ENCODE data around the gene P4HTM.

Gene P4HTM, protein sequence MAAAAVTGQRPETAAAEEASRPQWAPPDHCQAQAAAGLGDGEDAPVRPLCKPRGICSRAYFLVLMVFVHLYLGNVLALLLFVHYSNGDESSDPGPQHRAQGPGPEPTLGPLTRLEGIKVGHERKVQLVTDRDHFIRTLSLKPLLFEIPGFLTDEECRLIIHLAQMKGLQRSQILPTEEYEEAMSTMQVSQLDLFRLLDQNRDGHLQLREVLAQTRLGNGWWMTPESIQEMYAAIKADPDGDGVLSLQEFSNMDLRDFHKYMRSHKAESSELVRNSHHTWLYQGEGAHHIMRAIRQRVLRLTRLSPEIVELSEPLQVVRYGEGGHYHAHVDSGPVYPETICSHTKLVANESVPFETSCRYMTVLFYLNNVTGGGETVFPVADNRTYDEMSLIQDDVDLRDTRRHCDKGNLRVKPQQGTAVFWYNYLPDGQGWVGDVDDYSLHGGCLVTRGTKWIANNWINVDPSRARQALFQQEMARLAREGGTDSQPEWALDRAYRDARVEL

DNA sequence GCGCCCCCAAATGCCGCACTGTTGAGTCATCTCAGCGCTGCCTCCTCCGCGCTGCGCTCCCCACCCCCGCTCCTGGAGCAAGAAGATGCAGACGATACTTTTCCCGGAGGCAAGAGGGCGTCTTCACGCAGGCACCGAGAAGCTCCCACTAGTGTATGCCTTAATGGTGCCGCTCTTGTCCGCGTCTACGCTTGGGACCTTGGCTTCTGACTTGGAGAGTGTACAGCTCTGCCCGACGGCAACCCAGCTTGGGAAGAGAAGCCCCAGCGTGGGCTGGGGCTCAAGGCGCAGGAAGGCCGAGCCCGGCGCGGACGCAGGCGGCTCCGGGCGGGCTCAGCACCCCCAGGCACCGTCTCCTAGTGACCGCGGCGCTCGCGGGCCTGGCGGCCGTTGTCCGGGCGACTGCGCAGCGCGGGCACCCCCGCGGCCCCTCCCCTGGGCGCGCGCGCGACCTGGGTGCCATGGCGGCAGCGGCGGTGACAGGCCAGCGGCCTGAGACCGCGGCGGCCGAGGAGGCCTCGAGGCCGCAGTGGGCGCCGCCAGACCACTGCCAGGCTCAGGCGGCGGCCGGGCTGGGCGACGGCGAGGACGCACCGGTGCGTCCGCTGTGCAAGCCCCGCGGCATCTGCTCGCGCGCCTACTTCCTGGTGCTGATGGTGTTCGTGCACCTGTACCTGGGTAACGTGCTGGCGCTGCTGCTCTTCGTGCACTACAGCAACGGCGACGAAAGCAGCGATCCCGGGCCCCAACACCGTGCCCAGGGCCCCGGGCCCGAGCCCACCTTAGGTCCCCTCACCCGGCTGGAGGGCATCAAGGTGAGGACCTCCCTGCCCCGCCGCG, at the start of gene P4HTM:
P4HTM (plus strand) TSS at position 446 of the 840 bp plus-strand sequence; CDS start at position 462, 16 bp downstream.
- peak; percentile 61 for DNase-seq

DNA sequence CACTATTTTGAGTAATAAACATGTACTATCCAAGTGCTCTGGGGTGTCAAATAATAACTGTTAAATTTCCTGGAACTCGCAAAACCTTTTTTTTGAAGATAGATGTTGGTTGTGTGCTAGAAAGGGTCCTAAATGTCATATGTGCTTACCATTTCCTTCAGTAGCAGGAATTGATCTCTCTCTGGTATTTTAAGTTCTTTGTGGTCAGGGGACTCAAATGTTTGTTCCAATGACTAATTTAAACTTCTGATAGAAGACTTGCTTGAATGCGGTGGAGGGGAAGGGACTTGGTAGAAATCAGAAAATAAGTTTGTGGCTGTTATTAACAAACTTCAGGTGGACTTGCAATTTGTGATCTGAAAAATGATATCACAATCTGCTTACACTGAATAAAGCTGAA, 44.6 kb upstream of the P4HTM start:
- DNase-seq: no peak

DNA sequence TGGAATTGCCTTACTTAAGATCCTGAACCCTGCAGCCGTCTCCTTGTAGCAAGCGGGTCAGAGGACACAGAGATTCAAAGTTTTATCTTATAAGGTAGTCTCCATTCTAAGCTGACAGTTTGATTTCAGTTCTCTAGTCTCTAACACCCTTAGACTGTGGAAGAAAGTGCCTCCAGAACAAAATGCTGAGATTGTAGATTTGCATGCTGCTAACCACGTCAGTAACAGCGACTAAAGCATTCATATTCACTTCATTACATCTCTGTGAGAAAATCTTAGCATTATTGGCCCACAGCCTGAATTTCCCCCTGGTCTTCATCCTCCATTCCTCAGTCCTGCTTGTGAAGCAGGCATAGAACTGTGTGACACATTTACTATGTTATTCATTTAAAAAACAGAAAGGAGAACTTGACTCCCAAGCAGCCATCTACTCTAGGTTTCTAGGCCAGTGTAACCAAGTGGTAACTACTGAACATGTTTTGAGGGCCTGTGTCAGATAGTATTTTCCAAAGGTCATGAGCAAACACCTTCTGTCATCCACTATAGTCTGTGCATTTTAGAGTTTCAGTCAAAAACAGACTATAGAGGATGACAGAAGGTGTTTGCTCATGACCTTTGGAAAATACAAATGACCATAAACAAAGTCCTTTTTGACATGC, 44.0 kb upstream of the P4HTM start:
- no peak for DNase-seq

DNA sequence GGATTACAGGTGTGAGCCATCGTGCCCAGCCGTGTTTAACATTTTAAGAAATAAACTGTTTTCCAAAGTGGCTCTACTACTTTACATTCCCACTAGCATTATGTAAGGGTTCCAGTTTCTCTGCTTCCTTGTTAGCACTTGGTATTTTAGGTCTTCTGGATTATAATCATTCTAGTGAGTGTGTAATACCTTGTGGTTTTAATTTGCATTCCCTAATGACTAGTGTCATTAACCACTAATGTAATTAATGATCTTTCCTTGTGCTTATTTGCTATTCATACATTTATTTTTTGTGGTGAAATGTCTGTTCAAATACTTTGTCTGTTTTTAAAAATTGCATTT, 40.7 kb upstream of the P4HTM start:
- no peak for DNase-seq

DNA sequence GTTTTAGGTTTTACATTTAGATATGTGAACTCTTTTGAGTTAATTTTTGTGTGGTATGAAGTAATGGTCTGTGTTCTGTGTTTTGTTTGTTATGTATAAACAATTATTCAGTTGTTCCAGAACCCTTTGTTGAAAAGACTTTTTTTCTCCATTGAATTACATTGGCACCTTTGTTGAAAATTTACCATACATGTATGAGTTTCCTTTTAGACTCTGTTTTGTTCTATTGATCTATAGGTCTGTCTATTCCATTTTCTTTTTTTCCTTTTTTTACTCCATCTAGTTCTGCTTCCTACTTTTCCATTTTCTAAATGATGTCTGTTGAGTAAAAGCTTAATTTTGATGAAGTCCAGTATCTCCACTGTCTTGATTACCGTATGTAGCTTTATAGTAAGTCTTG, 40.0 kb upstream of the P4HTM start:
- no peak for DNase-seq

DNA sequence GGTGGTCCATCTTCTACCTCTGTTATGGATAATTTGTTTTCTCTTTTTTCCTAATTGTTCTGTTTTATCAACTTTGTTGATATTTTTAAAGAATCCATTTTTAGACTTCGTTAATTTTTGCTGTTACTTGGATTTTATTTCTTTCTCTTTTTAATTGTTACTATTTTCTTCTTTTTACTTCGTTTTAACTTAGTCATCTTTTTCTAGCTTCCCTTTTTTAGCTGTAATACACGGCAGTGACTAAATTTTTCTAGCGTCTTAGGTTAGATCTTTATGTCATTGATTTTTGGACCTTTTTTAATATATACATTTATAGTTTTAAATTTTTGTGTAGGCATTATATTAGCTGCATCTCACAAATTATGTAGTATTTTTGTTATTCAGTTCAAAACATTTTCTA, 38.3 kb upstream of the P4HTM start:
- no peak for DNase-seq

DNA sequence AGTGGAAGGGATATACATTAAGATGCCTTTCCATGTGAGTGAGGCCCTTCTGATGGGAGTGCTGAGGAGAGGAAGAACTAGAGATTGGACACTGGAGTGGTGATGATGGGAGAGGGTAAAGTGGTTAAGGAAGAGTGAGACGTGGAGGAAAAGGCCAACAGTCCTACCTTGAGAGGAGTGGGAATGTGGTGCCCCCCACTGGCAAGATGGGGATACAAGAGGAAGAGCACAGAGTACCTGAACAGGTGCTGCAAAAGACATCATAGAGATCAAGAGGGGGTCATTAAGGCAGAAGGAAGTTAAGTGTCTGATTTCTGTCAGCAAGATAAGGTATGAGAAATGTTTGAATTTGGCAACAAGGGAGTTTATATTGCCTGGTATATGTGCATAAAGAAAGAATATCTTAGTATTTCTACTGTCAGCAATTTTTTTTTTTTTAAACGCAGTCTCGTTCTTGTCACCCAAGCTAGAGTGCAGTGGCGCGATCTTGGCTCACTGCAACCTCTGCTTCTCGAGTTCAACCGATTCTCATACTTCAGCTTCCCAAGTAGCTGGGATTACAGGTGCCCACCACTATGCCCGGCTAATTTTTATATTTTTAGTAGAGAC, 37.4 kb upstream of the P4HTM start:
- no peak for DNase-seq

DNA sequence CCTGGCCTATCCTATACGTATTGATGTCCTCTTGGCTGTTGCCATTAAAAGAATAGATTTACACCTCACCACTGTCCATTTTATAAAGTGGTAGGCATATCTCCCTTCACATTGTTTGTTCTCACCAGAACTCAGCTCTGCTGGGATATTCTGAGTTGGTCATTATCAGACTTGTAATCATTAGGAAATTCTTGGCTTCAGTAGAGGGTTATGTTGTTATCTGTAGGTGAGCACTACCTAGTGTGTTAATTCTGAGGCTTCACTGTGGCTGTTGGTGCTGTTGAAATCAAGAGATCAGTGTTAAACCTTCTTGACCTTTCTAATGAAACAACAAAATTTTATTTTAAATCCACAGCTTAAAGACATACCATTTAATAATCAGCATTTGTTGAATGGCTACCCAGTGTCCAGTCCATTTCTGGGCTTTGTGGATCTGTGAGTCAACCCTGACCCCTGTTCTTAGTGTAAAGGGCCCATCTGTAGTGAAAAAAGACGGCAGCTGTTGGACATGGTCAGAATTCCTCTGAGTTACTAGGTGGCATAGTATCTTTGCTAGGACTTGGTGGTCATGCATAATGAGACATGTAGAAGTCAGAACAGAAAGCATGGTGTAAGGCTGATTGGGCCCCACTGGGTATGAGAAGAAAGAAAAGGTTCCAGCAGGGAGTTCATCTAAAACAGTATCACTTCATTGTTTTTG, 32.9 kb upstream of the P4HTM start:
- DNase-seq: no peak

DNA sequence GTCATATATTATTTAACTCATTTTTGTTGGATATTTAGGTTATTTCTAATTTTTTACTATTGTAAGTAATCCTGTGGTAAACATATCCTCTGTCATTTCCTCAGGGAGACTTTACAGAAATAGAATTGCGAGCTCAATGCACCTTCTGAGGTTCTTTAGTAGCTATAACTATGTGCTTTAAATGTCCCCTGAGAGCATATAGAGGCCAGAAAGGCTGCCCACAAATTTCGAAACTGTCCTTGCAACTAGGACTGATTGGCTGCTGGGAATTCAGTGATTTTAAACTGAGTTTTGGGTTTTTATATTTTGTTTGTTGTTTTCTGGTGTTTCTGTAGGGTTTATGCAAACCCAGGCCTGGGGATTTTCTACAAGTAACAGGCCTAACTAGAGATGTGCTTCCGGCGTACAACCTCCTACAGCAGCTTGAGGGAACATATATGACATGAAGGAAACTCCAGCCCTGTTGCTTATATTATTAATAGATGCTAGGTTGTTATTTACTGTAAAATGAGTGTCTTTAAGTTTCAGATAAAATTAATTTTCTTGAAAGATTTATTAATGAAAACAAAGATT, 29.1 kb upstream of the P4HTM start:
- DNase-seq: no peak

DNA sequence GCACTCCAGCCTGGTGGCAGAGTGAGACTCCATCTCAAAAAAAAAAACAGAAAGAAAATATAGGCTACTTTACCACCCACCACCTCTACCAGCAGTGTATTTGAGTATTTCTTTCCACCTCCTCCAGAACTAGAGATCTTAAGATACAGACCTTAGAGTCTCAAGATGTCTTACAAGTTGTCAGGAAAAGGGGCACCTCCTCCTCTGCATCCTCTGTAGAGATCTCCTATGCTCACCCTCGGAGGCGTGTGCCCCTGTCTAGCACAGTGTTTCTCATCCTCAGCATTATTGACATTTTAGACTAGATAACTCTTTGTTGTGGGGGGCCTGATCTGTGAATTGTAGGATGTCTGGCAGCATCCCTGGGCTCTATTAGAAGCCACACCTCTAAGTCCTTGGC, 27.7 kb upstream of the P4HTM start:
- no peak for DNase-seq

DNA sequence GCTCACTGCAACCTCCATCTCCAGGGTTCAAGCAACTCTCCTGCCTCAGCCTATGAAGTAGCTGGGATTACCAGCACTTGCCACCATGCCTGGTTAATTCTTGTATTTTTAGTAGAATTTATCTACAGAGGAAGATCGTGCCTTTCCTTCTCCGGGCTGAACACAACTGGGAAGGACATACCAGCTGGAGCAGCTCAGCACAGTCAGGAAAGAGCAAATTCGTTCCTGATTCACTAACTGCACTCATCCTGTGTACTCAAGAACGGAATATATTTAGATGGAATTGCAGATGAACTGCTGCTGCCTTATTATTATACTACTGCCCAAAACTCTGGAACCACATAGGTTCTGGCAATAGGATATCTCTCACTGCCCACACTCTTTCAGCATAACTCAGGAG, 27.1 kb upstream of the P4HTM start:
- DNase-seq: no peak

DNA sequence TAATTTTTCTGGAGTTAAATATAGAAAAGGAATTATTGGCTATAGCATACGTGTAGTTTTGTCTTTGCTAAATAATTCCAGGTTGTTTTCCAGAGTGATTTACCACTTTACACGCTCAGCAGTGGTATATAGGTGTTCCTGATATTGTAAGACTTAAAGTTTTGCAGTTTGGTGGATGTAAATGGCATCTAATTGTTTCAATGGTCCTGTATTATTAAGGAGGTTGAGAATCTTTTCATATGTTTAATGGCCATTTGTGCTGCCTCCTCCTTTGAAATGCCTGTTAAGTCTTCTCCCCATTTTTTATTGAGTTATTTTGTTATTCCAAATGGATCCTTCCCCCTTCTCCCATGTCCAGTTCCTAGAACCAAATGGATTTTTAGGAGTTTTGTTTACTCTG, 26.4 kb upstream of the P4HTM start:
- DNase-seq: no peak

DNA sequence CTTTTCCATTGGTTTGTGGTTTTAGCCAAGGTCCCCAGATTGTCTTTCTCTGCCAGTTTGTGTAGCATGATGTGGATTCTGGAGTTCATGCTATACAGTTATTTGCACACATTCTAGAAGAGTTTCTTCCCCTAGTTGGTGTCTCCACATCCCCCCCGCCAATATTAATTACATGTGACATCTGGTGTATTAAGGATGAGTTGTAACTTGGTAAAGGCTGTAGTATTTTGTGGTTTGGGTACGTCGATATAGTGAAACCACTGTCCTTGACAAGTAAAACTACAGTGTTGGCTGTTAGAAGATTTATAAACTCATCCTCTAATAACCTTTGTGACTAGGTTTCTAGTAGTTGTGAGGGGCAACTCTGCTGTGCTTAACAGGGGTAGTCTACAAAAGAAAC, 23.7 kb upstream of the P4HTM start:
- DNase-seq: no peak

DNA sequence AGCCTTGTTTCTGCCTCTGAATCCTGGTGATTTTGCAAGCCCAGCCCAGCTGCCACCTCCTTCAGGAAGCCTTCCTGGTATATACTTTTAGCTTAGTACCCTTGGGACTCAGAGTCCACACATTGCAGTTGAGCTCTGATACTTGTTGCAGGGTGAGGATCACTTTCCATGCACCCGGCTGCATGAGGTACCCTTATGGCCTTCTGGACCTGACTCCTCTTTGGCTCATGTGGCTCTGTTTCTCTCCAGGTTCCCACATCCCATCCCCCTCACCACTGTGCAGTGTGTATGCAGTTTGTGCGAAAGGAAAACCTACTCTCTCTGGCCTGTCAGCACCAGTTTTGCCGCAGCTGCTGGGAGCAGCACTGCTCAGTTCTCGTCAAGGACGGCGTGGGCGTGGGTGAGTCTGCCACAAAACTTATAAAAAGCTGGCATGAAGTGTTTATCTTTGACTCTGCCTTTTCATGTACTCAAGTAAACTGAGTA, 23.1 kb upstream of the P4HTM start:
- no peak for DNase-seq

DNA sequence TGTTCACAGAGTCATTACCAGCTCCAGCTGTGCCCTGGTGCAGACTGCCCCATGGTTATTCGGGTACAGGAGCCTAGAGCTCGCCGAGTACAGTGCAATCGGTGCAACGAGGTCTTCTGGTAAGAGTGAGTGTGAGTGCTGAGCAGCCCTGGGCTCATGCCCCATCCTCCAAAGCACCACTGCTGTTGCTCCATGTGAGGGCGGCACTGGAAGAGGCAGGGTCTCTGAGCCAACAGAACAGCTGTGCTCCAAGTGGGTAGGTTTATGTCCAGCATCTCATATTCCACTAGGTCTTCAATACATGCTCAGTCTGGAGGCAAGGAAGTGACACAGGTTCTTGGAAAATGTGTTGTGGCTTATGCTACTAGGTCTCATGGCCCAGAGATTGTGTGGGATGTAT, 19.5 kb upstream of the P4HTM start:
- no peak for DNase-seq

DNA sequence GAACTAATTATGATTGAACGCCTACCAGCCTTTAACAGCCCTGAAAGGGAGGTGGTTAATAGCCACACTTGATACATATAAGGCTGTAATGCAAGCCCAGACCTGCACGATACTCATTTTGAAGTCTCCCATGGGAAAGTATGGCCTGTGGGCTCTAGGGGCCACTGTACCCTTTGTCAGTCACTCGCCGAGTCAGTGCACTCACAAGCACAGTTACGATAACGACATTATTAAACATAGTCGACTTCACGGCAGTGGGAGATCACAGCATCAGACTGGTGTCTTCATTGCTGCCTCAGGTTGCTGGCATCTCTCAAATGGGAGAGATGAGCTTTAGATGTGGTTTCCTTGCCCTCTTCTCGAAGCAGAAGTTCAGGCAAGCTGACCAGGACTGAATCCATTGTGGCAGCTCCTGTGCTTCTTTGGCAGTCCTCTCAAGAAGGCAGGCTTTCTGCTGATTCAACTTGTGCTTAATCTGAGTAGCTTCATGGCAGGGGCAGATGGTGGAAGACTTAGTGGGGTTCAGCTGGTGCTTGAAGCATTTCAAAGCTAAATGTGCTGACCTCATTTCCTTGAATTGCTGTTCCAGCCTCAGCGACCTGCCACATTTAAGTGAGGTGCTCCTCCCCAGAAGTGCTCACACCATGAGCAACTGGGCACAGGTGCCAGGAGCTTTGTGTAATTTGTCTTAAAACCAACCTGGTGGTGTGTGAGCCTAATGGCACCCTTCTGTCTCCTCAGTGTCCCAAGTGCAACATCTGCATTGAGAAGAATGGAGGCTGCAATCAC, 15.8 kb upstream of the P4HTM start:
- no peak for DNase-seq

DNA sequence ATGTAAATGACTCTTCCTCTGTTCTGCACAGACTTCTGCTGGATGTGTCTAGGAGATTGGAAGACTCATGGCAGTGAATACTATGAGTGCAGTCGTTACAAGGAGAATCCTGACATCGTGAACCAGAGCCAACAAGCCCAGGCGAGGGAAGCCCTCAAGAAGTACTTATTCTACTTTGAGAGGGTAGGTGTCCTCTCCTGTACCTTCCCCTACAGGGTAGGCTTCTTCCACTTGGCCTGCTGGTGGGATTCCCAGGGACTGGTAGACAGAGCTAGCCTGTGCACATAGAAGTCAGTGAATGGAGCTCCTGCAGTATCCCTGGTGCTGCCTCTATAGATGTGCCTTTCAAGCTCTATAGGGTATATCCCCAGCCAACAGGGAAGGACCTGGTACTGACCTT, 10.6 kb upstream of the P4HTM start:
- DNase-seq: no peak

DNA sequence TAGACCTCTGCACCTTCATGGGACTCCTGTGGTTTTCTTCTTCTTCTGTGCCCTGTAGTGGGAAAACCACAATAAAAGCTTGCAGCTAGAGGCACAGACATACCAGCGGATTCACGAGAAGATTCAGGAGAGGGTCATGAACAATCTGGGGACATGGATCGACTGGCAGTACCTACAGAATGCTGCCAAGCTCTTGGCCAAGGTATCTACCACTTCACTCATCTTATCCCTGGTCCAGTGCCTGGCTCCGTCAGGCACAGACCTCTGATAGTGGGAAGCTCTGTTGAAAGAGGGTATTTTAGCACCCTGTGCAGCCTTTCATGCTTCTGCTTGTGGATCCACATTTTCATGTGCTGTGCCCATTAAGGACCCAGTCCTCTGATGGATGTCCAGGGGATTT, 9.7 kb upstream of the P4HTM start:
- DNase-seq: no peak

DNA sequence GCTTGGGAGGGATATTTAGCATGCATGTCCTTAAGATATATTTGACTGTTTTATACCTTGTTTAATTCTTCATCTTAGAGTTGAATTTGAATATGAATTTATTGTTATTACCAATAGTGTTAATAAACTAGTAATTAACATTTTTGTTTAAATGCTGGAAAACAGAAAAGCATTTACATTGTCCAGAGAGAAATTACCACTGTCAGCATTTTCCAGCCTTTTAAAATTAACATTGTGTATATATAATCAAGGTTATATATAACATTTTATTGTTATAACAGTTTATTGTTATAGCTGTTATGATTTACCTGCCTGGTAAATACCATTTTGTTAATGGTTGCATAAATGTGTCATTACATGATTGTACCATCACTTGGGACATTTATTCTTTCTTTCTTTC, 8.0 kb upstream of the P4HTM start:
- DNase-seq: no peak

DNA sequence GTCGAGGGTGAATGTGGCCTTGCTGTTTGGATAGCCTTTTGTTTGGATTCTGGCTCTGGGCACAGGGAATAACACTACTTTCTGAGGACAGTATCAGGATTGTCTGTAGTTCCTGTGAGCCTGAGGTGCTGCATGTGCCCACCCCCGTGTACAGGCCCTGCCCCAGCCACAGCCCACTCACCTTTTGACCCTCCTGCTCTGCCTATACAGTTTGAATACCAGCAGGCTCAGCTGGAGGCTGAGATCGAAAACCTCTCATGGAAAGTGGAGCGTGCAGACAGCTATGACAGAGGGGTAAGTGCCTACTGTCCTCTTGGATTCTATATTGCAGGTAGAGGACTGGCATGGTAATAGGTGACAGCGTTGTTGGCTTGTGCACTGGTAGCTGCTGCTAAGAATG, 7.4 kb upstream of the P4HTM start:
- DNase-seq: no peak

DNA sequence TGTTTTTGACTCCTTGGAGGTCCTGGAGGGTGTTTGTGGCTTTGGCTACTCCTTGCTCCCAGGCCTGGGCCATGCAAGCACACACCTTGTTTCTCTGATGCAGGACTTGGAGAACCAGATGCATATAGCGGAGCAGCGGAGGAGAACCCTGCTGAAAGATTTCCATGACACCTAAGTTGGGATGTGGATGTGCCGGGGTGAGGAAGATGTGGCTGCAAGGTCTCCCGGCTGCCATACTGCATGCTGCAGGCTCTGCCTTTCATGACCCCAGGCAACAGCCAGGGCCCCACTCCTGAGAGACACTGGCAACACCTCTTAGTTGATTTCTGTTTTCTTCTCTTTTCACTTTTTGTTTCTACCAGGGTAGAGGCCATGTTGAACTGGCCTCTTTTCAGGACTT, 6.9 kb upstream of the P4HTM start:
- DNase-seq: no peak

All from NCI-H345 (cell line).